NCI-H1436 (cell line): ENCODE results near the gene TESMIN.
A peak's percentile ranks its signal among the peaks of the same experiment; 100 is the strongest.

ENCODE experiments used
- DNase-seq: peaks from one replicate; lab custom pipeline; 2025; lab: John Stamatoyannopoulos, UW

TESMIN gene, protein sequence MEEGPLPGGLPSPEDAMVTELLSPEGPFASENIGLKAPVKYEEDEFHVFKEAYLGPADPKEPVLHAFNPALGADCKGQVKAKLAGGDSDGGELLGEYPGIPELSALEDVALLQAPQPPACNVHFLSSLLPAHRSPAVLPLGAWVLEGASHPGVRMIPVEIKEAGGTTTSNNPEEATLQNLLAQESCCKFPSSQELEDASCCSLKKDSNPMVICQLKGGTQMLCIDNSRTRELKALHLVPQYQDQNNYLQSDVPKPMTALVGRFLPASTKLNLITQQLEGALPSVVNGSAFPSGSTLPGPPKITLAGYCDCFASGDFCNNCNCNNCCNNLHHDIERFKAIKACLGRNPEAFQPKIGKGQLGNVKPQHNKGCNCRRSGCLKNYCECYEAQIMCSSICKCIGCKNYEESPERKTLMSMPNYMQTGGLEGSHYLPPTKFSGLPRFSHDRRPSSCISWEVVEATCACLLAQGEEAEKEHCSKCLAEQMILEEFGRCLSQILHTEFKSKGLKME

DNA sequence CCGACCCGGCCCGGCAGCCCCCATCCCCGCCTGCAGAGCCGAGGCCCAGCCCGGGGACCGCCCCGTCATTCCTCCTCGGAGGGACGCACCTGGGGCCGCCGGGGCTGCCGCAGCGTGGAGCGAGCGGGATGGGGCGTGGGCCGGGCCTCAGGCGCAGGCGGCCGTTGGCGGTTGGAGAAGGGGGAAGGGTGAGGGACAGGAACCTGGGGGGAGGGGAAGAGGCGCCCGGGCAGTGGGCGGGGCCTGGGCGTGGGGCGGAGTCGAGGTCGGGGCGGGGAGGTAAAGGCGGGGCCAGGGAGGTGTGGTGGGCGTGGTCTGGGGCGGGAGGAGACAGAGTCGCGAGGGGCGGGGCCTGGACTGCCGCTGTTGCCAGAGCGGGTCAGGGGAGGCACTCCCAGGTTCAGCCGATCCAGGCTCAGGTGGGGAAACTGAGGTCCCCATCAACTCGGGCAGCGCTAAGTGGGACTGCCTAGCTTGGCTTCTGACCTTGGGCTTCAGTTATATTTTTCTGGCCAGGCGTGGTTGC is at the start of gene TESMIN:
TESMIN (minus strand) TSS at position 190 of the 526 bp plus-strand sequence. CDS start 860 bp downstream, outside the sequence.
- DNase-seq, result peak; percentile 89

DNA sequence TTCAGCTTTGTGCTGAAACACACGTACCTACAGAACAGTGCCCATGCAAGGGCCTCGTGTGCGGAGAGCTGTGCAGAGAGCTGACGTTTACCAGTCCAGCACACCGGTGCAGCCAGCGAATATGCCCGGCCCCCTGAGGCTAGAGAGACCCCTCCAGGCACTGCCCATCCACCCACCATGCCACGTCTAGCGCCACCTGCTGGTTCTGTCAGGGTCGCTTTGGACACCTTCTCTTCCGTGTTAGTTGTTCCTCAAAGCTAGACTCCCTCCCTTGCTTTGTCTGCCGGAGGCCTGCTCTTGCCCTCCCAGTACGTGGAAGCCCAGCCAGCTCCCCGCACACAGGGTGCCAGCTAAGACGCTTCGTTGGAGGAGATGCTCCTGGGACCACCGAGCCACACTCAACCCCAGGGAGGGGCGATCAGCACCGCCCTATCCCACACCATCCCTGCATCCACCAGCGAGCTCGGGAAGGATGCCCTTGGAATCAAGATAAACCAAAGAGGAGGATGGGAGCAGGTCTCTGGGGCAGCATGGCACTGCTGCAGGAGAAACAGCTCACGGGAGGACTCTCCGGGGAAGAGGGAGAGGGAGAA is 47.0 kb upstream of the TESMIN start:
- no peak for DNase-seq

DNA sequence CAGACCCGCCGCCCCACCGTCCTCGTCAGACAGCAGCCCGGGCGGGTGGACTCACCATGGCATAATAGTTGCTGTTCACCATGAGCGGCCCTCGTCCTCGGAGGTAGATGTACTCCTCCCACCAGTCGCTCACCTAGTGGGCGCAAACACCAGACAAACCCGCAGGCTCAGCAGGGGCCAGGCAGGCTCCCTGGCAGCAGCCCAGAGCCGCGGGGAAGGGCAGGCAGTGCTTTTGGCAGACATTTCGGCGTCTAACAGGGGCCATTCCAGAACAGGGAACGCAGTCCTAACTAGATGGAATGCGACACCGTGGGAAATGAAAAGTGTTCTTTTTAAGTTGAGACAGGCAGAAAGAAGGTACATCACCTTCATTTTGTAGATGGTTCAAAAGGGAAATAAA is 45.5 kb upstream of the TESMIN start:
- no peak for DNase-seq

DNA sequence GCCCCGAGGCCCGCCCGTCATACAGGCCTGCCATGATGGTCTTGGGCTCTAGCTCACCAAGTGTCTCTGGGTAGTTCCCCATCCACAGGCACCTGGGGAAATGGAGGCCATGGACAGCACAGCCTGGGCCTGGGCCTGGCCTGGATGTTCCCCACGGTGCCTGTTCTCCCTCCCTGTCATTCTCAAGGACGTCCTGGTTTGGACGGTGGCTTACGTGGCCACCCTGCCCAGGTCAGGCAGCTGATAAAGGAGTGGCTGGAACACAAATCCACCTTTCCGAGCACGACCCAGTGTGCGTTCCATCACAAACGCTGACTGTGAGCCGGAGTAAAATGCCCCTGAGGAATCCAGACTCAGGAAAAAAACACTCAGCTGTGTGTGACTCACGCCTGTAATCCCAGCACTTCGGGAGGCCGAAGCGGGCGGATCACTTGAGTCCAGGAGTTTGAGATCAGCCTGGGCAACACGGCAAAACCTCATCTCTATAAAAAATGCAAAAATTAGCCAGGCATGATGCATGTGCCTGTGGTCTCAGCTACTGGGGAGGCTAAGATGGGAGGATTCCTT is 41.2 kb upstream of the TESMIN start:
- no peak for DNase-seq

DNA sequence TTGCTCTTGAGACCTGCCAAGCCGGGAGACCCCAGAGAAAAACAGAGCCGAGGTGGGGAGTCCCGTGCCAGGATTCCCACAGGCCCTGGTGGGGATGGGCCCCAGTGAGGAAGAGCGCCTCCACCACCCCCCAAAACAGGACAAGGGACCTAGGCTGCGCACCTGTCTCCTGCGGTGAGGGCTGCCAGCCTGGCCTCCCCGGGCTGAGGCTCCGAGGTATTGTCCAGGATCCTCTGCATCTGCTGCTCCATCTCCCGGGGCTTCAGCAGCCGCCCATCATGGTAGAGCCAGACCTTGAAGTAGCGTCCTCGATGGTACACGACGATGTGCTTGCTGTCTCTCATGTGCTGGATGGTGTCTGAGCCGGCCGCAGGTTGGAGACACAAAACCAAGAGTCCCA is 33.3 kb upstream of the TESMIN start:
- DNase-seq, result no peak

DNA sequence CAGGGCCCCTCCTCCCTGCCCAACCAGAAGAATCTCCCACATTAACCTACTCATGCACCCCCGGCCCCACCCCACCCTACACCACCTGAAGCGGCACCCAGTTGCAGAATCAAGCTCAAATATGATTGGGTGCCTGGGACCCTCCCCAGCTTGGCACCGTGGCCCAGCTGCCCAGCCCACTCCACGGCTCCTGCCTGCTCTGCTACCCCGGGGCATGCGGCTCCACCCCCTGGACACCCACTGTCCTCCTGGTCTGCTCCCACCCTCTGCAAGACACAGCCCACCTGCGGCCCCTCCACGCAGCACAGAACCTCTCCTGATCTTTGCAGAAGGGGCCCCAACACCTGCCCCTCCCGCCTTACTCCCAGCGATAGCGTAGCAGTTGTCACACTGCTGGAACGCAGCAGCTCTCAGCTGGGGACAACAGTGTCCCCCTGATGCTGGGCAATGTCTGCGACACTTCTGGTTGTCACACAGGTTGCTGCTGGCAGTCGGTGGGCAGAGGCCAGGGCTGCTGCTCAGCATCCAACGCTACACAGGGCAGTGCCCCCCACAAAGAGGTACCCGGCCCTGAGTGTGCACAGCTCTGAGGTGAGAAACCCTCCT is 32.0 kb upstream of the TESMIN start:
- no peak for DNase-seq

DNA sequence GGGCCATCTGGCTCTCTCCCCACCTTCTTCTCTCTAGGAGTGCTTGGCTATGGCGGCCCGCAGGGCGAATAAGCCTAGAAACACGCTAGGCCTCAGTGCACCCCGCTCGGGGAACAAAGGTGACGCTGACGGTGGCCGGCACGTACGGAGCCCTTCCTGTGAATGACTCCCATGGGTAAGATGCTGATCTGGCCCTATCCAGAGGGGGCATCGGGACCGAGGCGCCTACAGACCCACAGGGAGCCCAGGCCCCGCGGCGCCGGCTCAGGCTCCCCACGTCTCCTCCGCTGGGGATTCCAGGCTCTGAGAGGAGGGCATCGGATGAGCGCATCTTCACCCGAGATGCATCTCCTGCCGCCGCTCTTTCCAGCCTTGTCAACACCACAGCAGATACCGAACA is 31.4 kb upstream of the TESMIN start:
- DNase-seq, result no peak

DNA sequence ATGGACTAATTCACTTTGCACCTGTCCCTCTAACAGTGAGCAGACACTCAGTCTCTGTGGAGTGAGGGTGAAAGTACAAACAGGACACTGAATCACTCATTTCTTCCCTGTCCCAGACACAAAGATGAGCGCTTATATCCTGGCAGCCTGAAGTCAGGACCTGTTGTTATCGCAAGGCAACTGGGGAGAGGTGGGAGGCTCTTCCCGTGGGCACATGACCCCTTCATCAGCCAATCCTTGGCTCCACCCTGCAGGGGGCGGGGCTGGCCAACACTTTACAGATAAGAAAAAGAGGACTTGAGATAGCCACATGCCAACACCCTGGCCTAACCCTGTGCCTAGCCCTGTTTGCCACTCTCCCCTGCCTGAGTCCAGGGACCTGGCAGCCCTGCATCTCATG is 29.5 kb upstream of the TESMIN start:
- DNase-seq, result no peak

DNA sequence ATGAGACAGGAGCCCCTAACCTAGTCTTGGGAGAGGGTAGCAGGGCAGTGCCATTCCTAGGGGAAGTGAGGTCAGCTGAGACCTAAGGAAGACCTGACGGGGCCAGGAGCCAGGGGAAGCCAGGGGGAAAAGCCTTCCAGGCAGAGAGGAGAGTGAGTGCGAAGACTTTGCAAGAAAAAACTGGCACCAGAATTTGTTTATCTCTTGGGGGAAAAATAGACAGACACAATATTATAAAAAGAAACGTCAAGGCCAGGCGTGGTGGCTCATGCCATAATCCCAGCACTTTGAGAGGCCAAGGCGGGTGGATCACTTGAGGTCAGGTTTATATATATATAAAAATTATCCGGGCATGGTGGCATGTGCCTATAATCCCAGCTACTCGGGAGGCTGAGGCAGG is 26.9 kb upstream of the TESMIN start:
- DNase-seq, result no peak

DNA sequence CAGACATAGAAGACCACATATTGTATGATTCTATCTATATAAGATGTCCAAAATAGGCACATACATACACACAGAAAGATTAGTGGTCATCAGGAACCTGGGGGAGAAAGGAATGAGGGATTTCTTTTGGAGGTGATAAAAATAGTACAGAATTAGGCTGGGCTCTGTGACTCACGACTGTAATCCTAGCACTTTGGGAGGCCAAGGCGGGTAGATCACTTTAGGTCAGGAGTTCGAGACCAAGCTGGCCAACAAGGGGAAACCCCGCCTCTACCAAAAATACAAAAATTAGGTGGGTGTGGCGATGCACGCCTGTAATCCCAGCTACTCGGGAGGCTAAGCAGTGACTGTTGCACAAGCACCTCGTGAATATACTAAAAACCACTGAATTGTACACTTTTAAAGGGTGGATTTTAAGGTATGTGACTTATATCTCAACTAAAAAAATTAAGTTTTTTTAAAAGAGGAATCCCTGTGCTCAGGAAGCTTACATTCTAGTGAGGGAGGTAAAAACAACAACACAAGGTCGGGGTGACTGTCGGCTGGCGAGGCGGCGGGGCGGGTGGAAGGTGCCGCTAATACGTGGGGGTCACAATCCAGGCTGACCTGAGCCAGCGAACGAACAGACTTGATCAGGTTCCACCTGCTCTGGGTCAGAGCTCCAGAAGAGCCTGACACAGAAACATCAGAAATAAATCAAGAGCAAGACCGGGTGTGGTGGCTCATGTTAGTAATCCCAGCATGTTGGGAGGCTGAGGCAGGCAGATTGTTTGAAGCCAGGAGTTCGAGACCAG is 25.3 kb upstream of the TESMIN start:
- DNase-seq, result no peak

DNA sequence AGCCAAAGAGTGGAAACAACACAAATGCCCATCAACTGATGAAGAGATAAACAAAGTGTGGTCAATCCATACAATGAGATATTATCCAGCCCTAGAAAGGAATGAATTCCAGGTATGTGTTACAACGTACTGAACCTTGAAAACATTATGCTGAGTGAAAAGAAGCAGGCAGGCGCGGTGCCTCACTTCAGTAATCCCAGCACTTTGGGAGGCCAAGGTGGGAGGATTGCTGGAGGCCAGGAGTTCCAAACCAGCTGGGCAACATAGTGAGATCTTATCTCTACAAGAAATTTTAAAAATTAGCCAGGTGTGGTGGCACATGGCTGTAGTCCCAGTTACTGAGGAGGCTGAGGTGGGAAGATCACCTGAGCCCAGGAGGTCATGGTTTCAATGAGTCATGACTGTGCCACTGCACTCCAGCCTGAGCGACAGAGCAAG is 24.6 kb upstream of the TESMIN start:
- DNase-seq, result no peak

DNA sequence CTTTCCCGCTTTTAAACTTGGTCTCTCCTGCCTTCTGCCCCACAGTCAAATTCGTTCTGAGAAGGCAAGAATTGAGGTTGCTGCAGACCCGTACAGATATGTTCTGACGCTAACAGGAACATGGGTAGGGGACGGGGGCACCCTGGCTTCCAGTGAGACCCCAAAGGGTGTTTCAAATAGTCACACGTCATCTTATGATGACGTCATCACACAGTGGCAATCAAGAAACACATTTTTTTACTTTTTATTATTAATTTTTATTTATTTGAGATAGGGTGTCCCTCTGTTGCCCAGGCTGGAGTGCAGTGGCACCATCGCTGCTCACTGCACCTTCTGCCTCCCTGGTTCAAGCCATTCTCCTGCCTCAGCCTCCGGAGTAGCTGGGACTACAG is 22.9 kb upstream of the TESMIN start:
- DNase-seq, result no peak

DNA sequence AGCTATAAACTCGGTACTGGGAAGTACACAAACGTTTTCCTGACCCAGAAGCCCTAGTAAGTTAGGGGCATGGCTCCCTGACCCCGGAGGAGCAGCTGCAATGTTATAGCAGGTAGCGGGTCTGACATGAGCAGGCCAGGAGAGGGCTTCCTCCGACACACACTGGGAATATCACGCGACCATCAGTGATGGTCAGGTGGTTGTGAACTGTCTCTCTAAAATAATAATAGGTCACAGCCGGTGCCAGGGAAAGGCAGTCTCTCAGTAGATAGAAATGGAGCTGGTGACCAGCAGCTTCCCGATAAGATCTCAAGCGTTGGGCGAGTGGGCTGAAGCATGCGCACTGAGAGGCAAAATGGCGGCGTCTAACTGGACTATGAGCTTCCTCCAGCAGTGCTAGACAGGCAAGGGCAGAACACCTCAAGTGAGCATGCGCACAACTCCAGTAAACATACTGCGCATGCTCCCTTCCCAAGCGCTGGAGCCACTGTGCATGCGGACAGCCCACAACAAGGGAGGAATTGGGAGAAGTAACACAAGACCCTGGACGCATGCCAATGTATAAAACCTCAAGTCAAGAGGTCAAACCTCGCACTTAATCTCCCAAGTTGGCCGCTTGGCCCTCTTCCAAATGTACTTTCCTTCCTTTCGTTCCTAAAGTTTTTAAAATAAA is 22.3 kb upstream of the TESMIN start:
- DNase-seq, result no peak

DNA sequence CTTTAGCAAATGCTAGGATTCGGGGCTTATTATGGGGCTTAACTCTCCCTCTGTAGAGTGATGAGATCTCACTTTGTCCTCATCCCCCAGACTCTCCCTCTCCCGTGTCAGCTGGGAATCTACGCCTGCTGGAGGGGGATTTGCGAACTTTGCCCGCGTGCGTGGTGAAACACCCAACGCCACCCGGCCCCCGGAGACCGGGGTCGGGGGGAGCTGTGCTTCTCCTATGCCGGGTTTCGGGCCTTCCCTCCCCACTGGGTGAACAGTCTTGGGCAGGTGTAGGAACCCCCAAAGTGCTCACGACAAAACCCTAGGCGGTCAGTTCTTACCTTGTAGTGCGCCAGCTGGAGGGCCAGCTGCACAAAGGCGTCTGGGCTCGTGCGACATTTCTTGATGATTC is 21.6 kb upstream of the TESMIN start:
- no peak for DNase-seq

DNA sequence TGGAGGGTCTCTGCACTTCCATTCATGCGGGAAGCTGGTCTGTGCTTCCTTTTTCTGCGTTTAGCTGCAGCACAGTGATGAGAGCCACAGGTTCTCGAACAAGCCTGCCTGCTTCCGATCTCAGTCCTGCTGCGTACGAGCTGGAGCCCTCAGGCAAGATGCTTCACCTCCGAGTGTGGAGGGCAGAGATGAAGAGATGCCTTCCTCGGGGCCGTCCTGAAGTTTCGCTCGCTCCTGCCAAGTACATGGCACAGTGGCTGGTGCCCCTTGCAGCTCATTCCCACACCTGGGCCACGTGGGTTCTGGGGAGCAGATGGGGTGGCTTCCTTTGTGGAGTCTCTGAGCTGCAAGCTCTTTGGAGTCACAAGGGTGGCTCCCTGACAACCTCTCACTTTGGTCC is 19.5 kb upstream of the TESMIN start:
- no peak for DNase-seq

DNA sequence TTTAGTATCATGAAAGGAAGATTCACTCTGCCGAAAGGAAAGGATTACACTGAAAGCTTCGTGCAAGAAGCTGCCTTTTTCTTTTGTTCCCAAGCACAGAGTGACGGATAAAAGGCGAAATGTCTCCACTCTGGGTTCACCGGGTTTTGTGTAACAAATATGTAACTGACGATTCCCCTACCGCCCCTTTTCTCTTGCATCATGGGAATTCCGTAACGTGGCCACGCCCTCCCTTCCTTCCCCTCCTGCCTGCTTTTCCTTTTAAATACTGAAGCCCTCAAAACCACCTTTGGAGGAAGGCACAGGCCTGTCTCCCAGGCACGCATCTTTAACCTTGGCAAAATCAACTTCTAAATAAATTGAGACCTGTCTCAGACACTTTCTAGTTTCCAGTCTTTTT is 16.4 kb upstream of the TESMIN start:
- DNase-seq, result no peak

DNA sequence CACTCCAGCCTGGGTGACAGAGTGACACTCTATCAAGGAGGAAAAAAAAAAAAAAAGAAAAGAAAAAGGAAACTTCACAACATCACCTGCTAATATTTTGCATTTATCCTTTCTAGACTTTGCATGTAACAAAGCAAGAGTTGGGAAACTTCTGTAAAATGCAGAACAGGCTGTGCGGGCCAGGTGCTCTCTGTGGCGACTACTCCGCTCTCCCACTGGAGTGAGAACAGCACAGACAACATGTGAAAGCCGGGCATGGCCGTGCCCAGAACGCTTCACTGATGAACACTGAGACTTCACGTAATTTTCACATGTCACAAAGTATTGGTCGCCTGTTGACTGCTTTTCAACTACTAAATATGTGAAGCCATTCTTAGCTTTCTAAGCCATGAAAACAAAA is 15.5 kb upstream of the TESMIN start:
- no peak for DNase-seq

DNA sequence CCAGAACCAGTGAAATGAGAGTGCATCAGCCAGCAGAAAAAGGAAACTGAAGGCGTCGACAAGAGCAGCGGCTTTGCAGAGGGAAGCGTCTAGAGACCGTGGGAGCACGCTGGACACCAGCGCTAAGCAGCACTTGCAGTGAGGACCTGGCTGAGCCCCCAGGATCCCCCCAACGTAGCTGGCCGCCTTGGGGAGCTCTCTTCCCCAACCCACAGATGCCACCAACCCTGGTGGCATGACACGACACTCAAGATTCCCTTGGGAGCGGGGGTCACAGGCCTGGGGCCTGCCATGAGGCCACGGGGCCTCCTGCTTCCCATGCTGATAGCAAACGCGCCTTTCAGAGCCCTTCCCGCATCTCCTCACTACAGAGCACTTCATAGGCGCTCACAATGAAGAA is 13.4 kb upstream of the TESMIN start:
- DNase-seq, result no peak

DNA sequence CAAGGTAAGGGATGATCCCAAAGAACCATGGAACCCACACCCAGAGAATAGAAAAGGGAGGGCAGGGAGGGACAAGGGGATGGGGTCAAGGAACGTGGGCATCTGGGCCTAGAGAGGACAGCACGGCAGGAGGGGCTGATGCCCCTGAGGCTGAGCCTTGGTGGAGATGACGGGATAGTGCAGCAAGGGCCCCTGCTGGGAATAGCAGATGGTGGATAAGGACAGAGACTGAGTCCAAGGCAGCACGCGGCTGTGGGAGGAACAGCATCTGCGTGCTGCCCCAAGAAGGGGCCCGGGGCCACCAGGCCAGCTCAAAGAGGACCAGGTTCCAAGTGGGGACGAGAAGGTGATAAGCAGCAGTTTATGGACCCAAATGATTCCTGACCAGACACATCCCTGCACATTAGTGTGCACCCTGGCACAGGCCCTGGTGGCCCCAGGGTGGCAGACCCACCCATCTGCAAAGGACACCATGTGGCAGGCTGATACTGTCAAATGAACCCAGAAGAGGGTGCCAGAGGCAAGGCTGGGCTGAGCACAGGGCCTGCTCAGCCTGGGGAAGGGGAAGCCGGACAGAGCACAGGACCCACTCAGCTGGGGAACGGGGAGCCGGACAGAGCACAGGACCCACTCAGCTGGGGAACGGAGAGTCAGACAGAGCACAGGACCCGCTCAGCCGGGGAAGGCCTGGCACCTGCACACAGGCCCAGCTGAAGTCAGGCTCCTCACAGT is 12.8 kb upstream of the TESMIN start:
- no peak for DNase-seq

DNA sequence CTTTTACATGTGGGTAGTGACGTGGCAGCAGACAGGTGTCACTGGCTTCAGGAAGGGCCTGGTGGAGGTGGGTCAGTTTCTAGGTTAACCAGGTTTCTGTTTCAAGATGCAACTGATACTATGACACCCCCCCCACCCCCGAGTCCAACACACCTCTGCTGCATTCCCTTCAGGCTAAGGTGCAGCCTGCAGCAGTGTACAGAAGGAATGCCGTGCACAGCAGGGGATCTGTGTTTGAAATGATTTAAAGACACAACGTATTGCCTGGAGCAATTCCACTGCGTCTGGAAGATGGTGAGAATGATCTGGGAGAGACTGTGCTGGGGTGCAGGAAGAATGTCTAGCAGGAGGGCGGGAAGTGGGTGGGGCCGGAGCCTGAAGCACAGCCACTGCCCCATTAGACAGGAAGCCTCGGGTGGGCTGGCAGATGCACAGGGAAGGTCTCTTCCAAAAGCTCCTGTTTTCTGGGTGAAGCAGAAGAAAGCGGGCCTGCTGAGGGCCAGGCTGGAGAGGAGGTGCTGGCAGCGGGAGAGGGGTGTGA is 11.9 kb upstream of the TESMIN start:
- DNase-seq, result no peak
